ENCODE measurements around the gene COL25A1. TPM values are rescaled to one million over a fixed set of nuclear protein-coding genes. Genes with fewer than 3 reads are reported as not detected.

The COL25A1 gene
- total RNA-seq, 1 experiment from 2014 or later, result 8.8 TPM

DNA sequence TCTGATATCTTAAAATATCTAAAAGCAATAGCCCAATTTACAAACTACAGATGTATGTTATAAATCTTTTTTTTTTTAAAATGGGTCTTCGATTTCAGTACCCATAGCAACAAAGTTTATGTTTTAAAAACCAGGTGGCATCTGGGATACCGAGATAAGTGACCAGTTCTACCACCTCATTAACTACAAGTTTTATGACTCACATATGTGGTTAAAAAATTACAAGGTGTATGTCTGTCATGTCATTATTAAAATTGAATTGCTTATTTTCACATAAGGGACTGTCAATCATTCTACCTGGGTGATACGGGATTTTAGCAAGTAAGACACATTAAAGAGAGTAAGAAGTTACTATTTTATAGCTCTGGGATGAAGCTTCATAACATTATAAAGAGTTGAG is 347.6 kb downstream of the COL25A1 start:
- Histone ChIP-seq H3K27ac (ENCODE audit: low read depth, low read length, poor library complexity, severe bottlenecking) (no peak overlapping the region), H3K9me3 (ENCODE audit: low read depth, low read length, poor library complexity, severe bottlenecking) (no peaks in the 10 kb centered on the region), H3K4me3 (ENCODE audit: low read depth, low read length, poor library complexity, severe bottlenecking) (no peak overlapping the region), H3K27me3 (replicated peaks; ENCODE audit: insufficient read depth, low read depth, low read length, poor library complexity) (no peaks in the 10 kb centered on the region), H3K4me1 (ENCODE audit: insufficient read depth, low read length, poor library complexity, severe bottlenecking) (peaks cover 28% of the 10 kb centered on the region), H3K36me3 (ENCODE audit: insufficient read depth, low read length, poor library complexity, severe bottlenecking) (no peaks in the 10 kb centered on the region)
- no peak for DNase-seq (ENCODE audit: low spot score)
- POLR2A ChIA-PET (ENCODE audit: low non-redundant PET), result no interaction called here
- no TSS peak for BruUV-seq (replicated peaks)
- TF ChIP-seq CTCF (conservative IDR thresholded peaks at IDR 0.05; ENCODE audit: low read depth, low read length) (no peak), EZH2 (IDR thresholded peaks at IDR 0.05; ENCODE audit: borderline replicate concordance, low read depth, low read length, poor library complexity, severe bottlenecking) (no peak)
- intact Hi-C loops (cut with micrococcal nuclease; ENCODE audit: unreplicated experiment), result loop anchor here (10.0 kb wide), 1 partner anchor 340 kb away; no protein-coding TSS in a partner anchor
- CTCF ChIA-PET, result no interaction called here

- no TSS peak for BruUV-seq (replicated peaks)
Observed at GRCh38 chr4:108953941-108954340, 348.5 kb downstream of the COL25A1 start.

GRCh38 chr4:108950158-108950915 is 352.1 kb downstream of the COL25A1 start:
- ChIA-PET CTCF (no interaction called here), POLR2A (ENCODE audit: low non-redundant PET) (no interaction called here)
- H3K27ac ChIP-seq (ENCODE audit: low read depth, low read length, poor library complexity, severe bottlenecking), result no peak overlapping the region
- H3K27me3 ChIP-seq (replicated peaks; ENCODE audit: insufficient read depth, low read depth, low read length, poor library complexity), result no peaks in the 10 kb centered on the region
- H3K4me1 ChIP-seq (ENCODE audit: insufficient read depth, low read length, poor library complexity, severe bottlenecking), result peaks cover 13% of the 10 kb centered on the region
- no peak for DNase-seq (ENCODE audit: low spot score)
- no peaks in the 10 kb centered on the region for H3K9me3 ChIP-seq (ENCODE audit: low read depth, low read length, poor library complexity, severe bottlenecking)
- no TSS peak for BruUV-seq (replicated peaks)
- H3K4me3 ChIP-seq (ENCODE audit: low read depth, low read length, poor library complexity, severe bottlenecking), result no peak overlapping the region
- TF ChIP-seq EZH2 (IDR thresholded peaks at IDR 0.05; ENCODE audit: borderline replicate concordance, low read depth, low read length, poor library complexity, severe bottlenecking) (no peak), CTCF (conservative IDR thresholded peaks at IDR 0.05; ENCODE audit: low read depth, low read length) (no peak)
- intact Hi-C loops (cut with micrococcal nuclease; ENCODE audit: unreplicated experiment), result loop anchor here (10.0 kb wide), 1 partner anchor 344 kb away; no protein-coding TSS in a partner anchor
- no peaks in the 10 kb centered on the region for H3K36me3 ChIP-seq (ENCODE audit: insufficient read depth, low read length, poor library complexity, severe bottlenecking)

More at GRCh38 chr4:108953941-108954340, 348.5 kb downstream of the COL25A1 start:
- CTCF ChIA-PET, result no interaction called here
- Histone ChIP-seq H3K36me3 (ENCODE audit: insufficient read depth, low read length, poor library complexity, severe bottlenecking) (no peaks in the 10 kb centered on the region), H3K9me3 (ENCODE audit: low read depth, low read length, poor library complexity, severe bottlenecking) (no peaks in the 10 kb centered on the region), H3K4me1 (ENCODE audit: insufficient read depth, low read length, poor library complexity, severe bottlenecking) (peaks cover 18% of the 10 kb centered on the region), H3K4me3 (ENCODE audit: low read depth, low read length, poor library complexity, severe bottlenecking) (no peak overlapping the region), H3K27ac (ENCODE audit: low read depth, low read length, poor library complexity, severe bottlenecking) (no peak overlapping the region), H3K27me3 (replicated peaks; ENCODE audit: insufficient read depth, low read depth, low read length, poor library complexity) (no peaks in the 10 kb centered on the region)
- POLR2A ChIA-PET (ENCODE audit: low non-redundant PET), result no interaction called here
- intact Hi-C loops (cut with micrococcal nuclease; ENCODE audit: unreplicated experiment), result loop anchor here (10.0 kb wide), 1 partner anchor 341 kb away; no protein-coding TSS in a partner anchor
- no peak for DNase-seq (ENCODE audit: low spot score)
- no peak for TF ChIP-seq EZH2 (IDR thresholded peaks at IDR 0.05; ENCODE audit: borderline replicate concordance, low read depth, low read length, poor library complexity, severe bottlenecking)
- TF ChIP-seq CTCF (conservative IDR thresholded peaks at IDR 0.05; ENCODE audit: low read depth, low read length), result no peak
